Activated CD4-positive, alpha-beta memory T cell treated with anti-CD3 and anti-CD28 coated beads for 36 hours (primary cell): ENCODE data around the gene TM6SF1. TPM values are rescaled to one million over a fixed set of nuclear protein-coding genes. Genes with fewer than 3 reads are reported as not detected.
"Not testable (repeated sequence)": the region's sequence is repeated elsewhere in the genome, so short reads cannot be mapped to it uniquely, and the experiment has no call there.

Source experiments
- CTCF ChIA-PET: fragments of 350-600 bp; sonication (Branson Sonifier 250); formaldehyde crosslinking; loops from one replicate; lab custom pipeline; 2021; ENCODE audit warnings: antibody characterized with exemption, inconsistent platforms; lab: Charles Lee
- POLR2A ChIA-PET: fragments of 350-600 bp; sonication (Branson Sonifier 250); formaldehyde crosslinking; loops from one replicate; lab custom pipeline; 2021; ENCODE audit warnings: antibody characterized with exemption; lab: Charles Lee
- DNase-seq: peaks from one replicate; pipeline ENCODE4 v3.0.0-alpha.2; 2020
- H3K27ac Mint-ChIP-seq: one replicate; pipeline ENCODE4 v1.8.0; 2021; ENCODE audit warnings: mixed read lengths
- H3K27me3 Mint-ChIP-seq: one replicate; pipeline ENCODE4 v1.8.0; 2021; ENCODE audit warnings: mixed read lengths
- H3K36me3 Mint-ChIP-seq: one replicate; pipeline ENCODE4 v1.8.0; 2021; ENCODE audit warnings: mixed read lengths
- H3K4me1 Mint-ChIP-seq: one replicate; pipeline ENCODE4 v1.8.0; 2021; ENCODE audit warnings: low read depth, mixed read lengths
- H3K4me3 Mint-ChIP-seq: one replicate; pipeline ENCODE4 v1.8.0; 2021; ENCODE audit warnings: mild to moderate bottlenecking, mixed read lengths
- H3K9me3 Mint-ChIP-seq: one replicate; pipeline ENCODE4 v1.8.0; 2021; ENCODE audit warnings: mixed read lengths
- intact Hi-C: fragments of 100-400 bp; cut with micrococcal nuclease; formaldehyde crosslinking; loops from one replicate; pipeline ENCODE4 v1.15.1; 2023
- total RNA-seq, 2 experiments: library from RNA; stranded (reverse); gene quantifications; one replicate each; pipeline ENCODE4 v1.2.3, GENCODE V29; 2021

TM6SF1 gene
- total RNA-seq, 2 experiments from 2014 or later: 1.9 to 2.2 TPM

DNA sequence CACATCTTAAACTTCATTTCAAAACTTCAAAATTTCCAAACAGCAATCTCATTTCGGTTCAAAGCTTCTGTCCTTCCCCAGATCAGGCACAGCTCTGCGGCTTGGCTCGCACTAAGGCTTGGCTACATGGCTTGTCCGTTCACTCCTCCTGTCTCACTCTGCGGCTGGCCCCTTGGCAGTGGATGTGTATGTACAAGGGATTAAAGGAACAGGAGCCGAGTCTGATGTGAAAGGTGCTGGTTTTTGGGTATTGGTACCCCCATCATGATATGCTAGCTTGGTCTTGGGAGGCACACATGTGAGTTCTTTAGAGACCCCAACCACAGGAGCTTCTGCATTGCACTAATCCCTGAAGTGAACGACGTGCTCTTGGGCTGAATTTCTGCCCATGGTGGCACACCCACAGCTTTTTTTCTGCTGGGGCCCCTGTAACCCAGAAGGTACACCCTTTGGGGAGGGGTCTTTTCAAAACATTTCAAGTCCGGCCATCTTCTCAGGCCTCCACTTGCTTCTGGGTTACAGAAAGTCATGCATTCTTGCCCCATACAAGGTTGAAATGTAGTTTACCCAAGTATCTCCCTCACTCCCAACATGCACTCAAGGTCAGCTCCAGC, 12.6 kb downstream of the TM6SF1 start:
- DNase-seq: no peak
- H3K4me1 Mint-ChIP-seq: no peaks in the 10 kb centered on the region
- no peak overlapping the region for H3K27ac Mint-ChIP-seq
- intact Hi-C loops: no loop called here
- H3K9me3 Mint-ChIP-seq: no peaks in the 10 kb centered on the region
- ChIA-PET CTCF (no interaction called here), POLR2A (no interaction called here)
- no peak overlapping the region for H3K4me3 Mint-ChIP-seq
- peaks cover 3% of the 10 kb centered on the region for H3K27me3 Mint-ChIP-seq
- no peaks in the 10 kb centered on the region for H3K36me3 Mint-ChIP-seq

DNA sequence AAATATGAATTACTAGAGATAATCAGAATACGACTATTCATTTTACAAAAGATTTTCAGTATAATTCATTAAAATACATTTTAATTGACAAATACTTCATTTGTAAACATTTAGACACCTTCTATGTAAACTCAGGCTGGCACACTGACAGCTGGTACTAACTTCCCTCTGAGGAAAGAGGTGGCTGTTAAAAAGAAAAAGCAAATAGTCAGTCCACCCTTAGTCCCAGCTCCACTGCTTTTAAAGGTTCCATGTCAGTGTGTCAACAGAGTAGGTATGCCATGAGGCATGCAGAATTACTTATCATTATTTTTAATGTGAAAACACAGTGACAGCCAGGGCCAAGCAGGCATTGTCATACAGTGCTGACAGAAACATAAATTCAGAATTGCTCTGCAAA, 16.1 kb downstream of the TM6SF1 start:
- intact Hi-C loops: no loop called here
- DNase-seq: no peak
- Mint-ChIP-seq H3K9me3 (no peaks in the 10 kb centered on the region), H3K36me3 (no peaks in the 10 kb centered on the region), H3K4me3 (no peak overlapping the region), H3K27ac (no peak overlapping the region), H3K27me3 (peaks cover 3% of the 10 kb centered on the region), H3K4me1 (no peaks in the 10 kb centered on the region)
- ChIA-PET CTCF (no interaction called here), POLR2A (no interaction called here)

DNA sequence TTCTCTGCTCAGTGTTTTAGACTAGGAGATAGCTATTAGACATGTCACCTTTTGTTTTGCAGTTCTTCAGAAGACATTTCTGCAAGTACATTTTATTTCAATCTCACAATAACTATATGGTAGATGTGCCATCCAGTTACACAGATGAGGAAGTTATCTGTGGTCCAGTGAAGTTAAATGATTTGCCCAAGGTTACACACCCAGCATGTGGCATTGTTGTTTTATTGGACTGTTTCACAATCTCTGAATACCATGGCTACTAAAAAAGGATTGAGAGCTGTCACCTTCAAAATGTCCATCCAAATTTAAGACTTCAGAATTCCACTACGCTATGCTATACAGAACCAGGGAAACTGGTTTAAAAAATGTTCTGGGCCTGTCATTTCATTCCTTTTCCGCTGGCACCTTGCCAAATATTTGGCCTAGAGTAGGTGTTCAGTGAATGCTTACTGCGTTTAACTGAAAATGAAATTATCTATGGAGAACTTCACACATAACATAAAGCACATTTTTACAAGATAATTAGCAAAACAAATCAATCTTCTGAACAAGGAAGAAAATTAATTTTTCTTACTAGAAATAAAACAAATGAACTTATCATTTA, 20.2 kb downstream of the TM6SF1 start:
- POLR2A ChIA-PET: no interaction called here
- no peak for DNase-seq
- no peaks in the 10 kb centered on the region for H3K4me1 Mint-ChIP-seq
- no peaks in the 10 kb centered on the region for H3K27me3 Mint-ChIP-seq
- no peaks in the 10 kb centered on the region for H3K36me3 Mint-ChIP-seq
- no peaks in the 10 kb centered on the region for H3K9me3 Mint-ChIP-seq
- no peak overlapping the region for H3K4me3 Mint-ChIP-seq
- CTCF ChIA-PET: no interaction called here
- intact Hi-C loops: no loop called here
- no peak overlapping the region for H3K27ac Mint-ChIP-seq

DNA sequence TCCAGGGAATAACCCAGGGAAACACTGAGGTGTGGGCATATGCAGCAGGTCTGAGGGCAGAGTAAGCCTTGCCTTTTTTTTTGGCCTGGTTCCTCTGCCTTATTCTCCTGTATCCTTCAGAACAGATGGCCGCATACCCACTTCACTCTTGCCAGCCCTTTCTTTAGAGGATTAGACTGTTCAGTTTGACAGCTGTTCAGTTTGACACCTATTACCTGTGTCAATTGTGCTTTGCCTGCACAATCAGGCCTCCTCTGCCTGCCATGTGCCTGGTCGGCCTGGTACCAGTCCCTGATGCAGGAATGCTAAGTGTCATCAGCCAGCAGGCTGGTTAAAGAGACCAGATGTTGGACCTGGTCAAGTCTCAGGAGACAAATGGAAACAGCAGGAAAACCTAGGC, 22.3 kb downstream of the TM6SF1 start:
- Mint-ChIP-seq H3K36me3 (no peaks in the 10 kb centered on the region), H3K27me3 (no peaks in the 10 kb centered on the region), H3K4me1 (no peaks in the 10 kb centered on the region), H3K27ac (no peak overlapping the region), H3K9me3 (no peaks in the 10 kb centered on the region), H3K4me3 (no peak overlapping the region)
- intact Hi-C loops: no loop called here
- CTCF ChIA-PET: no interaction called here
- DNase-seq: no peak
- POLR2A ChIA-PET: no interaction called here

DNA sequence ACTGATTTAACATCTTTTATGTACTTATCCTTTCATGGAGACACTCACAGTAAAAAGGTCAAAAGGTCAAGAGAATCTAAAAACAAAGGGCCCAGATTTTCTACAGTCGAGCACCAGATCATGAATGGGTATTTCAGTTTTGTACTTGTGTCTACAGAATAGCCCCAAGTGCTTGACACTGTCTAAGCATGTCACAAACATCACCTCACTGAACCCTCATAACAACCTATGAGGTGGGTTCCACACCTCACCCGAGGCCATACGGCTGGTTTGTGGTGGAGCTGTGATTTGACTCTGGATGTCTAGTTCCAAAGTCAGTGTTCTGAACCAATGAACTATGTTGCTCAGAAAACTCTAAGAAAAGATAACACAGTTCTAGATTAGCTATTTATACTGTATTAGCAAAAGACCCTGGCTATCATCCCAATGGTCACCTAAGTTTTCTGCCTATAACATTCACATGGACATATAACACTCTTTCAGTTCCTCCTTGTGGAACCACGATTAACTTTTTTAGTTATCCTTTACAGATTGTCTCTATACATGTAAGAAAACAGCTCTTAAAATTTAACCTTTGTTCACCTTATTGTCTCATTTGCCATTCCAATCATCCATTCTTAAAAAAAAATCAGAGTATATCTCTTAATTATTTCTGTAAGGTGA, 25.5 kb downstream of the TM6SF1 start:
- Mint-ChIP-seq H3K27ac (no peak overlapping the region), H3K36me3 (no peaks in the 10 kb centered on the region), H3K27me3 (no peaks in the 10 kb centered on the region), H3K9me3 (no peaks in the 10 kb centered on the region), H3K4me3 (no peak overlapping the region), H3K4me1 (no peaks in the 10 kb centered on the region)
- POLR2A ChIA-PET: no interaction called here
- intact Hi-C loops: no loop called here
- no peak for DNase-seq
- CTCF ChIA-PET: no interaction called here

DNA sequence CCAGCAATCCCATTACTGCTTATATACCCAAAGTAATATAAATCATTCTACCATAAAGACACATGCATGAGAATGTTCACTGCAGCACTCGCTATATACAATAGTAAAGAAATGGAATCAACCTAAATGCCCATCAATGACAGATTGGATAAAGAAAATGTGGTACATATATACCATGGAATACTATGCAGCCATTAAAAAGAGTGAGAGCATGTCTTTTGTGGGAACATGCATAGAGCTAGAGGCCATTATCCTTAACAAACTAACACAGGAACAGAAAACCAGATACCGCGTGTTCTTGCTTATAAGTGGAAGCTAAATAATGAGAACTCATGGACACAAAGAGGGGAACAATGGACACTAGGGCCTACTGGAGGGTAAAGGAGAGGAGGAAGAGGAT, 34.7 kb downstream of the TM6SF1 start:
- H3K36me3 Mint-ChIP-seq, H3K27ac Mint-ChIP-seq, intact Hi-C loops, H3K4me1 Mint-ChIP-seq, H3K9me3 Mint-ChIP-seq, H3K4me3 Mint-ChIP-seq, DNase-seq, POLR2A ChIA-PET: not testable (repeated sequence)
- CTCF ChIA-PET: interaction anchor here (1.0 kb wide), 1 partner anchor 10 kb away, joined by 3 read pairs; no protein-coding TSS in a partner anchor
- peaks cover 11% of the 10 kb centered on the region for H3K27me3 Mint-ChIP-seq

DNA sequence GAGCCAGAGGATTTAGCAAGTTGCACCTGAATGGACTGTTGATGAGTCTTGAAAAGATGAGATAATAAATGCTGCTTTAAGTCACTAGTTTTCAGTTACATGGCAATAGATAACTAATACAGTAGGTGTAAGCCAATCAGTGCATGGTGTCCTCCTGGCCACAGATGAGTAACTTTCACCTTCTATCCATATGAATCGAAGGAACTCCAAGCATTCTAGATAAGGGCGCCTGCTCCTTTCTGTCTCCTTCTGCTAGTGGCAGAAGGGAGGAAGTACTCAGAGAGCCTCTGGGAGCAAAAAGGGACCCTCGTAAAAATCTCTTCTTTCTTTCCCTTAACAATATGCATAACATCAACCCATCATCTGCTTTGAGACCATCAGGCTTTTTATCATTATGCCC, 37.3 kb downstream of the TM6SF1 start:
- Mint-ChIP-seq H3K36me3 (no peaks in the 10 kb centered on the region), H3K9me3 (no peaks in the 10 kb centered on the region), H3K27me3 (peaks cover 15% of the 10 kb centered on the region), H3K27ac (no peak overlapping the region), H3K4me1 (no peaks in the 10 kb centered on the region), H3K4me3 (no peak overlapping the region)
- intact Hi-C loops: no loop called here
- ChIA-PET POLR2A (no interaction called here), CTCF (no interaction called here)
- DNase-seq: no peak

DNA sequence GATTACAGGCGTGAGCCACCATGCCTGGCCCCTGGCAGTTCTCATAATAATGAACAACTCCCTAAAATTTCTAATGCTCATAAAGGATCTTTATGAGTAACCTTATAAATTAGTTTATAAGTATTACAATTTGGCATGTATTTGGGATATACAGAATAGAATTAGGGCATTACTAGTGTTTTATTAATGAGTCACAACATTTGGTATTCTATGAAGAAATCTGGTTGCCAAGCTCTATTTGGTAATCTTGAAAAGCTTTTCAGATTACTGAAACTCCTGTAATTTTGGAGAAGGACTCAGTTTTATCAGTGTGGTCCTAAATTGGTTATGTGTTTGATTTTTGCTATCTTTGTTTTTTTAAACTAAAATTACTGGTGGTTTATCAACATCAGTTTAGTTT, 45.8 kb downstream of the TM6SF1 start:
- H3K9me3 Mint-ChIP-seq: no peaks in the 10 kb centered on the region
- H3K4me3 Mint-ChIP-seq: no peak overlapping the region
- H3K4me1 Mint-ChIP-seq: peaks cover 2% of the 10 kb centered on the region
- DNase-seq: no peak
- H3K27ac Mint-ChIP-seq: no peak overlapping the region
- intact Hi-C loops: no loop called here
- H3K27me3 Mint-ChIP-seq: no peaks in the 10 kb centered on the region
- H3K36me3 Mint-ChIP-seq: no peaks in the 10 kb centered on the region
- CTCF ChIA-PET: no interaction called here
- POLR2A ChIA-PET: no interaction called here

DNA sequence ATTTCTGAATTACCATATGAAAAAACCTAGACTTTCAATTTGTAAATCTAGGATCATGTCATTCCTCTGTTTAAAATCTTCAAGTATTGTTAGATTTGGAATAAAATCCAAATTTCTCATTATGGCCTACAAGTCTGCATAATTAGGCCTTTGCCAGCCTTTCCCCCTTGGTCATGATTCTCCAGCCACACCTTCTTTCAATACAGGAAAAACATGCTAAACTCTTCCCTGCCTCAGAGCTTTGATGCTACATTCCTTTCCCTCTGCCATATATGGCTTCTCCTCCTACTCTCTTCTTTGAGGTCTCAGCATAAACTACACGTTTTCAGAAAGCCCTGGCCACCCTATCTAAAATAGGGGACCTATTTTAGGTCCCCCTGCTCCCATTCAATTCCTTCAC, 48.5 kb downstream of the TM6SF1 start:
- Mint-ChIP-seq H3K36me3 (no peaks in the 10 kb centered on the region), H3K9me3 (no peaks in the 10 kb centered on the region), H3K27me3 (peaks cover 10% of the 10 kb centered on the region), H3K4me1 (peaks cover 2% of the 10 kb centered on the region), H3K4me3 (no peak overlapping the region), H3K27ac (no peak overlapping the region)
- intact Hi-C loops: no loop called here
- CTCF ChIA-PET: no interaction called here
- POLR2A ChIA-PET: no interaction called here
- DNase-seq: no peak

DNA sequence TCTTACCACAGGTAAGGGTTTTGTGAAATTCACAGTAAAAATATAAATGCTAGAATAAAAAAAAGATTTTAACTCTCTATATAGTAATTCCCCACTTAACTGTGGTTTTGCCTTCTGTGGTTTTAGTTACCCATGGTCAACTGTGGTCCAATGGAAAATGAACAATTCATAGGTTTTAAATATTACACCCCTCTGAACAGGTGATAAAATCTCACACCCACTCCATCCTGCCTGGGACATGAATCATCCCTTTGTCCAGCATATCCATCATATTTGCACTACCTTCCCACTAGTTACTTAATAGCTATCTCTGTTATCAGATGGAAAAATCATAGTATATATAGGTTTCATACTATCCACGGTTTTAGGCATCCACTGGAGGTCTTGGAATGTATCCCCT, 50.9 kb downstream of the TM6SF1 start:
- no peak for DNase-seq
- POLR2A ChIA-PET: no interaction called here
- H3K4me3 Mint-ChIP-seq: no peak overlapping the region
- intact Hi-C loops: no loop called here
- no peaks in the 10 kb centered on the region for H3K36me3 Mint-ChIP-seq
- peaks cover 15% of the 10 kb centered on the region for H3K27me3 Mint-ChIP-seq
- no peak overlapping the region for H3K27ac Mint-ChIP-seq
- CTCF ChIA-PET: no interaction called here
- no peaks in the 10 kb centered on the region for H3K9me3 Mint-ChIP-seq
- H3K4me1 Mint-ChIP-seq: peaks cover 2% of the 10 kb centered on the region

DNA sequence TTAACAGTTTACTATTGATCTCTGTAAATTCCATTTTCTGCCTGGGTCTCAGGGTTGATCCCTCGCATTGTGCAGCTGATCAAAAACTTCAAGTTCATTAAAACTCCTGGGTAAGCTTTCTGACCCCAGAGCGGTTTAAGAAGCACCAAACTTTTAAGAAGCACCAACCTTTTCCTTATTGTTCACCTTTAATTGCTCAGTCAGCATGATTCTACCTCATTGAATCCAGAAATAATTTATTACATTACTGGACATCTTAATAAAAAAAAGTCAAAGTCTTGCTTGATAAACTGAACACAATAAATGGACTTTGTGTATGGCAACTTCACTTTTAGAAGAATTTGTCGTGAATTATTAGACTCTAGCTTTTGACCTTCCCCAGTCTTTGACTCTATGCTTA, 53.3 kb downstream of the TM6SF1 start:
- Mint-ChIP-seq H3K4me1 (peaks cover 4% of the 10 kb centered on the region), H3K36me3 (peaks cover 2% of the 10 kb centered on the region), H3K27ac (no peak overlapping the region), H3K27me3 (peaks cover 20% of the 10 kb centered on the region), H3K4me3 (no peak overlapping the region), H3K9me3 (peaks cover 7% of the 10 kb centered on the region)
- intact Hi-C loops: no loop called here
- CTCF ChIA-PET: no interaction called here
- POLR2A ChIA-PET: no interaction called here
- no peak for DNase-seq

DNA sequence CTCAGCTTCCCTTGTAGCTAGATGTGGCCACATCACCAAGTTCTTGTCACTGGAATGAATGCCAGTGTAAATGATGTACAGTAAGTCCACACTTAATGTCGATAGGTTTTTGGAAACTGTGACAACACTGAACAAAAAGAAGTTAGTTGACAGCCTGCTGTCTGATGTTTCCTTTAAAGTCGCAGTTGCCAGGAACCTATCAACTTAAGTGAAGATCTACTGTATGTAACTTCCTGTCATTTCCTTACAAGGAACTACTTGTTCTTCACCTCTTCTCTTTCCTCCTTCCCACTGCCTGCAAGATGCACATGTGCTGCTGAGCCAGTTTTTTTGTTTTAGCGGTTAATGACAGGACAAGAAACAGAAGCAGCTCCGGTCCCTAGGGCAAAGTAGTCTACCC, 55.6 kb downstream of the TM6SF1 start:
- peaks cover 2% of the 10 kb centered on the region for H3K4me1 Mint-ChIP-seq
- ChIA-PET POLR2A (no interaction called here), CTCF (no interaction called here)
- peaks cover 31% of the 10 kb centered on the region for H3K27me3 Mint-ChIP-seq
- peaks cover 19% of the 10 kb centered on the region for H3K9me3 Mint-ChIP-seq
- no peak for DNase-seq
- H3K27ac Mint-ChIP-seq: no peak overlapping the region
- intact Hi-C loops: no loop called here
- H3K4me3 Mint-ChIP-seq: no peak overlapping the region
- peaks cover 8% of the 10 kb centered on the region for H3K36me3 Mint-ChIP-seq
